ENCODE results near the gene ADGRB3.
"Not testable (repeated sequence)": the region's sequence is repeated elsewhere in the genome, so short reads cannot be mapped to it uniquely, and the experiment has no call there.

Gene ADGRB3

GRCh38 chr6:68650142-68650541 is 15.1 kb downstream of the ADGRB3 start:
- DNase-seq = no peak

DNA sequence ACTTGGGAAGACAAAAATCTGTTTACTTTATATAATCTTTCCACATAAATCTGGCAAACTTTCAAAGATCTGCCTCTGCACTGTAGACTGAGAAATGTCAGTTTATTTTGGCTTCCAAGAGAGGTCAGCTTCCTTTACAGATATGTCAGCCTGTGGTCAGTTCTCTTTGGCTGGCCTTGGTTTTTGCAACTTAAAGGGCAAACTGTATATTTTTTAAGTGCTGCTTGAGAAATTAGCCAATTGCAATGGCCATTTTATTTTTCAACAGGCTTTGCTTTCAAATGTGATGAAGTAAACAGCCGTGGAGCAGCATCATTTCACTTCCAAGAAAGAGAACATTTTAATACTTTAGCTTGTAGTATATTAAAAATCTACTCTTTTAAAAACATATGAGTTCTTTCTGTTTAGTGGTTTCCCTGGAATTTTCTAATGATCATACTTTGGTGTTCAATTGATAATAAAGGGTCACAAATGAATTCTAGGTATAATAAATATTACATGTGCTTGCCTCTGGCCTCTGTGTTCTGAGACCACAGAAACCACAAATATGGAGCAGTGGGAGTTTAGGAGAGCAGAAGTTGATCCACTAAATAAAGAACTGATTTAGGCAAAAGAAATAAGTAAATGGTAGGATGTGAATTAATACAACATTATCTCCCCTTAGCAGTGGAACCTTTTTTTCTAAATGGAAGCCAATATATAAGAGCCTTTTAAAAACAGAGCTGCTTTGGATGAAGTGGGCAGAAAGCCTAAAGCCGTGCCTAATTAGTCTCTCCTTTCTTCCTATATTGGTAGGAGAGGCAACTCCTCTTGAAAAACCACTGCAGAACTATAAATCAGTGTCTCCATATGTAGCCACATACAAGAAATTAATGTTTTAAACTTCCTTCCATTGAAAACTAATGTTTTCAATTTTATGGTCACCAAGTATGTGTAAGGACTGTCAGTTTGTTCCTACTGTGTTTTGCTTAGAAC is 16.2 kb downstream of the ADGRB3 start:
- DNase-seq = peak in 1 of 2 experiments; percentile 21

DNA sequence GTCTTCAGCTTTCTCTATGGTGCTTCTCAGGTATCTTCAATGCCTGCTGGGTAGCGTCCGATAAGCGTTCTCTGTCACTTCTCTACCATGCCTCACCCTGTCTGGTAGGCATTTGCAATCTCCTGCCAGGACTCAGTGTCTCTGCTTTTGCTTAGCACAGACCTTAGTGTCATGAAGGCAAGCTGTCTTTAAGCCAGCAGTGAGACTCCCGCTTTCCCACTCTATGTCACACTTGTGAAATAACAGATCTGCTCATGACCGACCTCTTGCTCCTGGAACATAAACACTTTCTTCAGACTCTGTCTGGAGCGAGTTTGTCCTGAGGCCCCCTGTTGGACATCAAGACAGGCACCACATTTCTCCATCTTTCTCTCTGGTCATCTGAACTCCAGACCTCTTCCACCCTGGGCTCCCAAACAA is 17.0 kb downstream of the ADGRB3 start:
- no peak for DNase-seq

DNA sequence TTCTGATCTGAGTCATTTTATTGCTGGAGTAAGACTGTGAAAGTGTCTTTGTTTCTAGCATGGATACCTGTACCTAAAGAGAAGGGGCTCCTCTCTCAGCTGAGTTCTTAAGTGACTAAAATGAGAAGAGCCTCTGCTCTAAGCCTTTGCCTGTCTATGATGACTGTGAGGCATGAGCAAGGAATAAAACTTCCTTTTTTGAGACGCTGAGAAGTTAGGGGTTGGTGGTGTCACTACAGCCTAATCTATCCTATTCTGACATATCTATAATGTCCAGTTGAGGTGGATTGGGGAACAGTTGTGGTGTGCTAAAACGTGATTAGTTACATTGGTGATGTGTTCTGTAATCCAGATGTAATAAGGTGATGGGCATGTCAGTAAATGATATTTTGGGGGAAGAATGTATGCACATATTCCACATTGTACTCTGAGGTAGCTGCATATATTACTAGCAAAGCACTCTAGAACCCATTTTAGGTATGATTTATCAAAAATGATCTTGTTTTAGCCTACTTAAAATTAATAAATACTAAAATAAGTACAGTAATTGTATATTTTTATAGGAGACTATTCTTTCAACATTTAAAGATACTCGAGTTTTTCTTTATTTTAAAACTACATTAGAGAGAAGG is 18.1 kb downstream of the ADGRB3 start:
- no peak for DNase-seq

GRCh38 chr6:68653706-68654089 is 18.6 kb downstream of the ADGRB3 start:
- no peak for DNase-seq

DNA sequence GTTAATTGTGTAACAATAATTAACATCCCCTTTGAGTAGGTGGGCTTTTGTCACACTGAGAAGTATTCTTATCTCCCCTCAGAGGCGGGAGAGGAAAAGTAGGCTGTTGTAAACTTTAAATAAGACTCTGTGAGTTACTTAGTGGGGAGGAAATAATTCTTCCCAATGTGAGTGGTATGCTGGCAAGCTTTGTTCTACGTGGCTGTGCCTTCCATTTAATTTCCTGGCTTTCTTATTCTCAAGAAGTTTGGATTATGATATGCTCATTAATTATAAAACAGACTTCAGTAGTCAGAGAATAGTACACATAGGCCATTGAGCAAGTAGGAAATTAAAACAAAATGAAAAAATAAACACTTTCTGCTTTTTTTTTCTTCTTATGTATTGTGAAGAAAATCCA is 19.1 kb downstream of the ADGRB3 start:
- no peak for DNase-seq

DNA sequence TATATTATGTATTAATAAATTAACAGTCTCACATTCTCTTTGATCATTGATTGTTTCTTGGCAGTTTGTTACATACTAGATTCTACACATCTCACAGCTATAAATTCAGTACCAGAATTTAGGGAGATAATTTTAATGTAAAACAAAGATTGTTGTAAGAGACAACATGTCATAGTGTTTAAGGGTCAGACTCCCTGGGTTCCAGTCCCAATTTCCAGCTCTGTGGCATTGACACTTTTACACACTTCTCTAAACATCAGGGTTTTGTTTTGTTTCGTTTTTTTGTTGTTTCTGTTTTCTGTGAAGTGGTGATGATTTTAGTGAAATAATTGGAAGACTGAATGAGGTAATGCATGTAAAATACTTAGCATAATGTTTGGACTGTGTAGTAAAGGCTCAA is 19.9 kb downstream of the ADGRB3 start:
- no peak for DNase-seq

GRCh38 chr6:68657374-68658139 is 22.5 kb downstream of the ADGRB3 start:
- DNase-seq = no peak

DNA sequence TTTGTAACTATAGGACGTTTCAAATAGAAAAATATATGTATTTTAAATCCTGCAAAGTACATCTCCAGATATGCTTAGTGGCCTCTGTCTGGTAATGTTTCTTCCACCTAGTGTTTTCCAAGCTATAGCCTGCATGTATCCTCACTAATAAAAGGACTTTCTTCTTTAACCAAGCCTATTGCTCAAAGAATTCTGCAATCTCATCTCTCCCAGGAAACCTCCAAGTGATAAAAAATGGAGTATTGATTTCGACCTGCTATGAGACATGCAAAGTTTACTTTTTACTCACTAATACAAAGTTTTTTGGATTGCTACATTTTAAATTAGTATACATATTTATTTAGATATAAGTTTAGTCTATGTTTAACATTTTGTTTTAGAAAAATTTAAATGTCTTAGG is 23.3 kb downstream of the ADGRB3 start:
- DNase-seq = no peak

- DNase-seq = no peak
Measured at GRCh38 chr6:68673255-68673654, 38.2 kb downstream of the ADGRB3 start.

DNA sequence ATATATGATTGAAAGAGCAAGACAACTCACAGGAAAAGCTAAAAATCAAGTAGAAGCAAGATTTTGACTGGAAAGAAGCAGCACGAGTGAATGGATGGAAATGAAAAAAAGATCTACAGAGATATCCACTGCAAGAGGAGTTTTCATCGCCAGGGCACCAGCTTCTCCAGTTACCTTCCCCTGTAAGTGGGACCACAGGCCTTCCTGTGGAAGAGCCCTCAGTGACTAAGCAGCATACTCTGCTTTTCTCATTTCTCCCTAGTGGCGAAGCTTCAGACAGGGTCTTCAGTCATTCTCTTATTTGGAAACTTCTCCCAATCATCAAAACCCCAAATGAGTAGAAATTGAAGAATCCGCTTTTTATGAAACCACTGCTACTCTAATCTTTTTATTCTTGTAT is 40.5 kb downstream of the ADGRB3 start:
- DNase-seq = no peak

DNA sequence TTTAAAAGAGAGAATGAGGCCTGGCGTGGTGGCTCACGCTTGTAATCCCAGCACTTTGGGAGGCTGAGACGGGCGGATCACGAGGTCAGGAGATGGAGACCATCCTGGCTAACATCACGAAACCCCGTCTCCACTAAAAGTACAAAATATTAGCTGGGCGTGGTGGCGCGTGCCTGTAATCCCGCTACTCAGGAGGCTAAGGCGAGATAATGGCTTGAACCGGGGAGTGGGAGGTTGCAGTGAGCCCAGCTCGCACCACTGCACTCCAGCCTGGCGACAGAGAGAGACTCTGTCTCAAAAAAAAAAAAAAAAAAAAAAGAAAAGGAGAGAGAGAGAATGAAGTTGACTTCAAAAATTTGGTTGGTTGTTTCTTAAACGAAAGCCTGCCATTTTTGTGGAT is 41.0 kb downstream of the ADGRB3 start:
- DNase-seq = not testable (repeated sequence)

- no peak for DNase-seq
Measured at GRCh38 chr6:68677058-68677457, 42.0 kb downstream of the ADGRB3 start.

DNA sequence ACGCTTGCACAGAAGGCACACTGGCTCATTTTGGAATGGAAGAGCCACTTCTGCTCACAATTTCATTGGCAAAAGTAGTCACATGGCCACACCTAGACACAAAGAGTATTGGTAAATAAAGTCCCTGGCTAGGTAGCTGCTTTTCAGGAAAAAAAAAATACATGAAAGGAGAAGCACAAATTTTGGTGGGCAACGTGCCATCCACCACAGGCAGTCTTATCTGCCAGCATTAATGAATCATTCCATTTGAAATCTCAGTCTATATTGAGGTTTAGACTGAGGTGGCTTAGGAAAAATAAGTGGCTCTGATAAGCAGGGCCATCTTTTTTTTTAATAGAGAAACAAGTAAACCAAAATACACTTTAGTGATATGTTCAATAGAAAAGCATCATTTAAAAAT is 44.3 kb downstream of the ADGRB3 start:
- DNase-seq = no peak

GRCh38 chr6:68680264-68680663 is 45.2 kb downstream of the ADGRB3 start:
- no peak for DNase-seq

DNA sequence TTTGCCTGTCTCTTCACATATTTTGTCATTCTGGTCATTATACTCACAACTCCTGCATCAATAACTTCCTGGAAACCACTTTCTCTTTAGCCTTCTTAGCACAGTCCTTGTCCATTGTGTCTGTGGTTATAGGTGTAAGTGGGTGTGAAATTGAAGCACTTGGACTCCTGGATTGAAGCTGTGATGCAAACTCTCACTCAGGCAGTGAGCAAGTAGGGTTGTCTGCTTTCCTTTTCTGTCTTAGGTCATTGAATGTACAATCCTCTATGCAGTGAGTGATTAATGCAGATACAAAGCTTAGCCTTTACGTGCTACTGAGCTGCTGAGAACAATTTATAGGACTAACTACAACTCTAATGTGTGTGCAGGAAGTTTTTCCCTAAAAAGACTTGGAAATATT is 54.8 kb downstream of the ADGRB3 start:
- DNase-seq = no peak

- no peak for DNase-seq
Measured at GRCh38 chr6:68691120-68691519, 56.0 kb downstream of the ADGRB3 start.

- DNase-seq = no peak
Measured at GRCh38 chr6:68693271-68693670, 58.2 kb downstream of the ADGRB3 start.

DNA sequence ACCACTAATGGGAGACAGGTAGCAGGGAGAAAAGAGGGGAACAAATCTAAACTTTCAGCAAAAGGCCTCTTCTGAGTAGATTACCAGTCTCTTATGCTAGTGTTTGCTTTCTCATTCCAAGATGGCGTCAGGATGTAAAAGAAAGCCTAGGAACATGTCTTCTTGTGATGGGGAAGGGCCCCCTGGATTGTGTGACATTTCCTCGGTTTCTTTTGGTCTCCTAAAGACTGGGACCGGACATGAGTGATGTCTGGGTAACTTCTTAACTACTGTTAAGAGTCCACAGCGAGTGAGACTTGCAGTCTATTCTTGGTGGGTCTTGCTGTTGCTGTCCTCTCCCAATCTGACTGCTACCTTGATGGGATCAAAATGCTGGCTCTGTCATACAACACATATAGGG is 60.3 kb downstream of the ADGRB3 start:
- DNase-seq = no peak

DNA sequence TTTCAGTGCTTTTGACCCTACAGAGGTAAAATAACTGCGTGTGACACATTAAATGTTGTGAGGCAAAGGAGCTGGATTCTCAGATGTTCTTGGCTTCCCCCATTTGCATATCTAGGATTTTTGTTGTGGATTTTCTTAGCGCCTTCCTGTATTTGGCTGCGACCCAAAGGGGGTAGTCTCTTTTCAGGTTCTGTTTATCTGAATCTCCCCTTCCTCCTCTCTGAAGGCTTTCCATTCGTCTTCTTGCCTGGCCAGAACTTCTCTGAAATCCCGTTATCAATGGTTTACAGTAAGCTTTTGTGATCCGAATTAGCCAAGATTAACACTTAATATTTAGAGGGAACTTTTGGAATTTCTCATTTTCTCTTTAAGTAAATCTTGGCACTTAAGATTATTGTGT is 60.8 kb downstream of the ADGRB3 start:
- DNase-seq = no peak

DNA sequence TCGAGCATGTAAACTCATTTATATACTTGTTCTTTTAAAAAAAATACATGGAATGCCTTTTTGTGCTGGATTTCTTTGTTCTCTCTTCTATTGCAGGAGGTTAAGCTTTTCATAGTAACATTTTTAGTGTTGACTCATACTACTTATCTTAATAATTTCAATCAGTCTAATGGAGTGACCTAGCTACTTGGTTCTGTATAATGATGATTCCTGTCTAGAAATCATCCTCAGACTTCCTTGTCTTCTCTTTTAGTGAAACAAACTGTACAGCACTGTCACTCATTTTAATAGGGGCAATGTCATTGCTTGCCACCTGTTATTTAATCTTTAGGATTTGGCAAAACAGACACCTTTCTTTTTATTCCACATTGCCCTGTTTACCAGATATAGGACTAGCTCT is 62.3 kb downstream of the ADGRB3 start:
- DNase-seq = no peak

DNA sequence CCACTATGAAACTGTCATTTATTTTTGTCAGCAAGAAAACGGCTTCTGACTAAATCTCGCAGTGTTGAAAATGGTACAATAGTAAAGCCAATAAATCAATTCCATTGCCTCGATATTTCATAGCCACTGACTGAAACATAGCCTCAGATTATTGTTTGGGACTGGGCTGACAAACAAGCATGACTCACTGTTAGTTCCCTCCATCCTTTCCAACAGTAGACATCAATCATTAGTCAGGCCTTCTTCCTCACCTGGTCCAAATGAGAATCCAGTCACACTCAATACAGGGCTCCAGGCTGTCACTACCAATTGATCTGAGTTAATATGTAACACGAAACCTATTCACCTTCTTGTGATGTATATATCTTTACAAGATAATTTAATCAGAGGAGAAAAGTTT is 66.1 kb downstream of the ADGRB3 start:
- DNase-seq = no peak

- DNase-seq = no peak
Measured at GRCh38 chr6:68704485-68704884, 69.4 kb downstream of the ADGRB3 start.

DNA sequence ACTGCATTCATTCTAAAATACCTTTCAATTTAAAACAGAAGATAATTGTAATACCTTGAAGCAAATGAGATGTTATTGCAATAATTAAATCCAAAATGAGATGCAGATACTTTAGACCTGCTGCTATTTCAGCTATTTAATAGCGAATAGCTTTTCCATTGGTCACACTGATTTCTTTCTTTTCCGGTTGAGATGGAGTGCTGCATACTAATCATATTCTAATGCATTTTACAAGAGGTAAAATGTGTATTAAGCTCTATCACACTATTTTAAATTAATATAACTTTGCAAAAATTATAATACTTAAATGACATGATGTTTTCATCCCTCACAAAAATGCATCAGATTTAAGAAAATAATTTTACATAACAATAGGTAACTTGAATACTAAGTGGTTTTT is 74.0 kb downstream of the ADGRB3 start:
- DNase-seq = no peak
